ENCODE results near the gene DAB2IP.

DNA sequence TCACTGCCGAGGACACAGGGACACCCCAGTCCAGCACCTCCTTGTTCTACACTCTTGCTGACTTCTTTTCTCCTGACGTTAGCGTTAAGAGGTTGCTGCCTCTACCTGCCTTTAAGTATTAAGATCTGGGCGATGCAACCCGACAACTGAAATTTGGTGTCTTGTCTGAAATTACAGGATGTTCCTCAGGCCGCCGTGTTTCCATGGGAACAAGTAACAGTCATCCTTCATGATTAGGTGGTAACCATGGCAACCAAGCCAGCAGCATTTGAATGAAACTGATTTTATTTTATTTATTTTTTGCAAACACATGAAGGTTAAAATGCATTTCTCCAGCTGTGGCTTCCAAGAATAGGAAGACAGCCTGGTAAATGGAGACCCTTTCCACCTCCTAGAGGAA, 20.8 kb downstream of the DAB2IP start:
- TF ChIP-seq, protein P1, sequence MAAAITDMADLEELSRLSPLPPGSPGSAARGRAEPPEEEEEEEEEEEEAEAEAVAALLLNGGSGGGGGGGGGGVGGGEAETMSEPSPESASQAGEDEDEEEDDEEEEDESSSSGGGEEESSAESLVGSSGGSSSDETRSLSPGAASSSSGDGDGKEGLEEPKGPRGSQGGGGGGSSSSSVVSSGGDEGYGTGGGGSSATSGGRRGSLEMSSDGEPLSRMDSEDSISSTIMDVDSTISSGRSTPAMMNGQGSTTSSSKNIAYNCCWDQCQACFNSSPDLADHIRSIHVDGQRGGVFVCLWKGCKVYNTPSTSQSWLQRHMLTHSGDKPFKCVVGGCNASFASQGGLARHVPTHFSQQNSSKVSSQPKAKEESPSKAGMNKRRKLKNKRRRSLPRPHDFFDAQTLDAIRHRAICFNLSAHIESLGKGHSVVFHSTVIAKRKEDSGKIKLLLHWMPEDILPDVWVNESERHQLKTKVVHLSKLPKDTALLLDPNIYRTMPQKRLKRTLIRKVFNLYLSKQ (tag by site-specific recombination; IDR thresholded peaks at IDR 0.05; ENCODE audit: borderline replicate concordance), result no peak
- TF ChIP-seq, protein P2, sequence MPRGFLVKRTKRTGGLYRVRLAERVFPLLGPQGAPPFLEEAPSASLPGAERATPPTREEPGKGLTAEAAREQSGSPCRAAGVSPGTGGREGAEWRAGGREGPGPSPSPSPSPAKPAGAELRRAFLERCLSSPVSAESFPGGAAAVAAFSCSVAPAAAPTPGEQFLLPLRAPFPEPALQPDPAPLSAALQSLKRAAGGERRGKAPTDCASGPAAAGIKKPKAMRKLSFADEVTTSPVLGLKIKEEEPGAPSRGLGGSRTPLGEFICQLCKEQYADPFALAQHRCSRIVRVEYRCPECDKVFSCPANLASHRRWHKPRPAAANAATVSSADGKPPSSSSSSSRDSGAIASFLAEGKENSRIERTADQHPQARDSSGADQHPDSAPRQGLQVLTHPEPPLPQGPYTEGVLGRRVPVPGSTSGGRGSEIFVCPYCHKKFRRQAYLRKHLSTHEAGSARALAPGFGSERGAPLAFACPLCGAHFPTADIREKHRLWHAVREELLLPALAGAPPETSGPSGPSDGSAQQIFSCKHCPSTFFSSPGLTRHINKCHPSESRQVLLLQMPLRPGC (tag by site-specific recombination; IDR thresholded peaks at IDR 0.05), result no peak
- TF ChIP-seq, protein P3, sequence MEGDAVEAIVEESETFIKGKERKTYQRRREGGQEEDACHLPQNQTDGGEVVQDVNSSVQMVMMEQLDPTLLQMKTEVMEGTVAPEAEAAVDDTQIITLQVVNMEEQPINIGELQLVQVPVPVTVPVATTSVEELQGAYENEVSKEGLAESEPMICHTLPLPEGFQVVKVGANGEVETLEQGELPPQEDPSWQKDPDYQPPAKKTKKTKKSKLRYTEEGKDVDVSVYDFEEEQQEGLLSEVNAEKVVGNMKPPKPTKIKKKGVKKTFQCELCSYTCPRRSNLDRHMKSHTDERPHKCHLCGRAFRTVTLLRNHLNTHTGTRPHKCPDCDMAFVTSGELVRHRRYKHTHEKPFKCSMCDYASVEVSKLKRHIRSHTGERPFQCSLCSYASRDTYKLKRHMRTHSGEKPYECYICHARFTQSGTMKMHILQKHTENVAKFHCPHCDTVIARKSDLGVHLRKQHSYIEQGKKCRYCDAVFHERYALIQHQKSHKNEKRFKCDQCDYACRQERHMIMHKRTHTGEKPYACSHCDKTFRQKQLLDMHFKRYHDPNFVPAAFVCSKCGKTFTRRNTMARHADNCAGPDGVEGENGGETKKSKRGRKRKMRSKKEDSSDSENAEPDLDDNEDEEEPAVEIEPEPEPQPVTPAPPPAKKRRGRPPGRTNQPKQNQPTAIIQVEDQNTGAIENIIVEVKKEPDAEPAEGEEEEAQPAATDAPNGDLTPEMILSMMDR (tag by site-specific recombination; IDR thresholded peaks at IDR 0.05), result no peak
- TF ChIP-seq ZBTB21 (tag by site-specific recombination; IDR thresholded peaks at IDR 0.05), result no peak
- no peak for TF ChIP-seq ZNF48 (tag by site-specific recombination; IDR thresholded peaks at IDR 0.05)
- no peak for TF ChIP-seq ZNF654 (tag by site-specific recombination; IDR thresholded peaks at IDR 0.05; ENCODE audit: low read depth)
- TF ChIP-seq ZNF792 (tag by site-specific recombination; IDR thresholded peaks at IDR 0.05), result no peak
- TF ChIP-seq ZNF776 (tag by site-specific recombination; IDR thresholded peaks at IDR 0.05; ENCODE audit: borderline replicate concordance), result no peak
- TF ChIP-seq, protein P4, sequence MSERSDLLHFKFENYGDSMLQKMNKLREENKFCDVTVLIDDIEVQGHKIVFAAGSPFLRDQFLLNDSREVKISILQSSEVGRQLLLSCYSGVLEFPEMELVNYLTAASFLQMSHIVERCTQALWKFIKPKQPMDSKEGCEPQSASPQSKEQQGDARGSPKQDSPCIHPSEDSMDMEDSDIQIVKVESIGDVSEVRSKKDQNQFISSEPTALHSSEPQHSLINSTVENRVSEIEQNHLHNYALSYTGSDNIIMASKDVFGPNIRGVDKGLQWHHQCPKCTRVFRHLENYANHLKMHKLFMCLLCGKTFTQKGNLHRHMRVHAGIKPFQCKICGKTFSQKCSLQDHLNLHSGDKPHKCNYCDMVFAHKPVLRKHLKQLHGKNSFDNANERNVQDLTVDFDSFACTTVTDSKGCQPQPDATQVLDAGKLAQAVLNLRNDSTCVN (tag by site-specific recombination; optimal IDR thresholded peaks at IDR 0.05), result no peak
- TF ChIP-seq KLF7 (tag by site-specific recombination; IDR thresholded peaks at IDR 0.05; ENCODE audit: borderline replicate concordance), result no peak
- TF ChIP-seq, protein P5, sequence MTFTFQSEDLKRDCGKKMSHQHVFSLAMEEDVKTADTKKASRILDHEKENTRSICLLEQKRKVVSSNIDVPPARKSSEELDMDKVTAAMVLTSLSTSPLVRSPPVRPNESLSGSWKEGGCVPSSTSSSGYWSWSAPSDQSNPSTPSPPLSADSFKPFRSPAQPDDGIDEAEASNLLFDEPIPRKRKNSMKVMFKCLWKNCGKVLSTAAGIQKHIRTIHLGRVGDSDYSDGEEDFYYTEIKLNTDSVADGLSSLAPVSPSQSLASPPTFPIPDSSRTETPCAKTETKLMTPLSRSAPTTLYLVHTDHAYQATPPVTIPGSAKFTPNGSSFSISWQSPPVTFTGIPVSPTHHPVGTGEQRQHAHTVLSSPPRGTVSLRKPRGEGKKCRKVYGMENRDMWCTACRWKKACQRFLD (tag by site-specific recombination; IDR thresholded peaks at IDR 0.05), result no peak
- TF ChIP-seq, protein P6, sequence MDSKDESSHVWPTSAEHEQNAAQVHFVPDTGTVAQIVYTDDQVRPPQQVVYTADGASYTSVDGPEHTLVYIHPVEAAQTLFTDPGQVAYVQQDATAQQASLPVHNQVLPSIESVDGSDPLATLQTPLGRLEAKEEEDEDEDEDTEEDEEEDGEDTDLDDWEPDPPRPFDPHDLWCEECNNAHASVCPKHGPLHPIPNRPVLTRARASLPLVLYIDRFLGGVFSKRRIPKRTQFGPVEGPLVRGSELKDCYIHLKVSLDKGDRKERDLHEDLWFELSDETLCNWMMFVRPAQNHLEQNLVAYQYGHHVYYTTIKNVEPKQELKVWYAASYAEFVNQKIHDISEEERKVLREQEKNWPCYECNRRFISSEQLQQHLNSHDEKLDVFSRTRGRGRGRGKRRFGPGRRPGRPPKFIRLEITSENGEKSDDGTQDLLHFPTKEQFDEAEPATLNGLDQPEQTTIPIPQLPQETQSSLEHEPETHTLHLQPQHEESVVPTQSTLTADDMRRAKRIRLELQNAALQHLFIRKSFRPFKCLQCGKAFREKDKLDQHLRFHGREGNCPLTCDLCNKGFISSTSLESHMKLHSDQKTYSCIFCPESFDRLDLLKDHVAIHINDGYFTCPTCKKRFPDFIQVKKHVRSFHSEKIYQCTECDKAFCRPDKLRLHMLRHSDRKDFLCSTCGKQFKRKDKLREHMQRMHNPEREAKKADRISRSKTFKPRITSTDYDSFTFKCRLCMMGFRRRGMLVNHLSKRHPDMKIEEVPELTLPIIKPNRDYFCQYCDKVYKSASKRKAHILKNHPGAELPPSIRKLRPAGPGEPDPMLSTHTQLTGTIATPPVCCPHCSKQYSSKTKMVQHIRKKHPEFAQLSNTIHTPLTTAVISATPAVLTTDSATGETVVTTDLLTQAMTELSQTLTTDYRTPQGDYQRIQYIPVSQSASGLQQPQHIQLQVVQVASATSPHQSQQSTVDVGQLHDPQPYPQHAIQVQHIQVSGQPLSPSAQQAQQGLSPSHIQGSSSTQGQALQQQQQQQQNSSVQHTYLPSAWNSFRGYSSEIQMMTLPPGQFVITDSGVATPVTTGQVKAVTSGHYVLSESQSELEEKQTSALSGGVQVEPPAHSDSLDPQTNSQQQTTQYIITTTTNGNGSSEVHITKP (tag by site-specific recombination; IDR thresholded peaks at IDR 0.05), result no peak
